Mesenchymal stem cell (in vitro differentiated cells and primary cell): Measurements from ENCODE around the gene ENPP6.
A peak's percentile ranks its signal among the peaks of the same experiment; 100 is the strongest.

Experiments used
- DNase-seq: peaks from one replicate; pipeline ENCODE4 v3.0.0-alpha.2; 2013
- H2AFZ ChIP-seq: one replicate; pipeline ENCODE4 v1.6.1; 2013; ENCODE audit warnings: low read depth, mild to moderate bottlenecking, control low read depth, inconsistent platforms, low read length, moderate library complexity
- H2AK5ac ChIP-seq: 2 replicates; pipeline ENCODE4 v1.6.1; 2013; ENCODE audit warnings: low read length, moderate library complexity, mild to moderate bottlenecking, inconsistent platforms; ENCODE audit not compliant: severe bottlenecking
- H2BK120ac ChIP-seq: one replicate; pipeline ENCODE4 v1.6.1; 2013; ENCODE audit warnings: low read depth, mild to moderate bottlenecking, inconsistent platforms, low read length, moderate library complexity
- H2BK12ac ChIP-seq, 2 experiments: one replicate each; pipeline ENCODE4 v1.6.1; 2013; ENCODE audit warnings: inconsistent platforms in 2 of 2, low read length in 2 of 2, mild to moderate bottlenecking in 2 of 2, moderate library complexity in 2 of 2, control low read depth in 1 of 2
- H2BK15ac ChIP-seq: one replicate; pipeline ENCODE4 v1.6.1; 2013; ENCODE audit warnings: mild to moderate bottlenecking, low read depth, inconsistent platforms; ENCODE audit not compliant: poor library complexity, severe bottlenecking
- H2BK5ac ChIP-seq: 2 replicates; pipeline ENCODE4 v1.6.1; 2013; ENCODE audit warnings: low read depth, mild to moderate bottlenecking, low read length, control low read depth, inconsistent platforms; ENCODE audit not compliant: poor library complexity, severe bottlenecking
- H3K14ac ChIP-seq, 2 experiments: one replicate each; pipeline ENCODE4 v1.6.1; 2013; ENCODE audit warnings: inconsistent platforms in 2 of 2, low read length in 2 of 2, control low read depth in 1 of 2, mild to moderate bottlenecking in 1 of 2, moderate library complexity in 1 of 2
- H3K18ac ChIP-seq, 2 experiments: one replicate each; pipeline ENCODE4 v1.6.1; 2013; ENCODE audit warnings: inconsistent platforms in 2 of 2, low read length in 2 of 2, control low read depth in 1 of 2, low read depth in 1 of 2, mild to moderate bottlenecking in 1 of 2
- H3K23ac ChIP-seq, 2 experiments: one replicate each; pipeline ENCODE4 v1.6.1; 2013; ENCODE audit warnings: inconsistent platforms in 2 of 2, low read length in 2 of 2, mild to moderate bottlenecking in 2 of 2, moderate library complexity in 2 of 2, control low read depth in 1 of 2
- H3K27ac ChIP-seq: 2 replicates; pipeline ENCODE4 v1.5.1; 2013; ENCODE audit warnings: mild to moderate bottlenecking, moderate library complexity, low read length, control low read depth, inconsistent platforms; ENCODE audit not compliant: poor library complexity, severe bottlenecking
- H3K27me3 ChIP-seq, 2 experiments: 2 replicates each; pipeline versions ENCODE4 v1.6.1 to v1.7.0; 2013; ENCODE audit warnings: low read length in 2 of 2, mild to moderate bottlenecking in 2 of 2, moderate library complexity in 2 of 2, control low read depth in 1 of 2, inconsistent platforms in 1 of 2; ENCODE audit not compliant: control insufficient read depth in 1 of 2, insufficient read depth in 1 of 2
- H3K36me3 ChIP-seq, 2 experiments: 2 replicates each; pipeline versions ENCODE4 v1.6.1 to v1.7.0; 2013; ENCODE audit warnings: low read length in 2 of 2, control low read depth in 1 of 2, inconsistent platforms in 1 of 2, low read depth in 1 of 2, mild to moderate bottlenecking in 1 of 2; ENCODE audit not compliant: insufficient read depth in 2 of 2, control insufficient read depth in 1 of 2
- H3K4ac ChIP-seq, 2 experiments: one replicate each; pipeline ENCODE4 v1.6.1; 2013; ENCODE audit warnings: inconsistent platforms in 2 of 2, low read length in 2 of 2, mild to moderate bottlenecking in 2 of 2, moderate library complexity in 2 of 2, control low read depth in 1 of 2, low read depth in 1 of 2
- H3K4me1 ChIP-seq: 2 replicates; pipeline ENCODE4 v1.6.1; 2013; ENCODE audit warnings: low read depth, low read length, control low read depth; ENCODE audit not compliant: control insufficient read depth, insufficient read depth
- H3K4me2 ChIP-seq: 2 replicates; pipeline ENCODE4 v1.6.1; 2013; ENCODE audit warnings: low read length, mild to moderate bottlenecking, inconsistent platforms; ENCODE audit not compliant: poor library complexity, severe bottlenecking
- H3K4me3 ChIP-seq, 2 experiments: 2 replicates each; pipeline versions ENCODE4 v1.5.1 to v1.7.0; 2013; ENCODE audit warnings: low read length in 2 of 2, mild to moderate bottlenecking in 2 of 2, control low read depth in 1 of 2, low read depth in 1 of 2; ENCODE audit not compliant: insufficient read depth in 1 of 2
- H3K79me1 ChIP-seq: replicated peaks from 2 replicates; pipeline ENCODE4 v1.6.1; 2013; ENCODE audit warnings: mild to moderate bottlenecking, control low read depth, low read length, inconsistent platforms; ENCODE audit not compliant: poor library complexity, severe bottlenecking
- H3K9ac ChIP-seq: 2 replicates; pipeline ENCODE4 v1.7.0; 2013; ENCODE audit warnings: mild to moderate bottlenecking, low read length, moderate library complexity
- H3K9me3 ChIP-seq: 2 replicates; pipeline ENCODE4 v1.7.0; 2013; ENCODE audit warnings: mild to moderate bottlenecking, low read length; ENCODE audit not compliant: control insufficient read depth
- H4K8ac ChIP-seq: one replicate; pipeline ENCODE4 v1.6.1; 2013; ENCODE audit warnings: inconsistent platforms, mild to moderate bottlenecking, low read length, moderate library complexity
- H4K91ac ChIP-seq: one replicate; pipeline ENCODE4 v1.6.1; 2013; ENCODE audit warnings: mild to moderate bottlenecking, low read length, inconsistent platforms
- WGBS: methylation state at CpG from one replicate; pipeline ENCODE4 v1.1.7; 2013; ENCODE audit warnings: mixed read lengths; 5-methylcytosine and 5-hydroxymethylcytosine counted together

The ENPP6 gene

GRCh38 chr4:184096561-184097240 lies 121.0 kb downstream of the ENPP6 start:
- Histone ChIP-seq H2BK120ac (no peak overlapping the region), H3K4me2 (no peak overlapping the region), H3K79me1 (no peaks in the 10 kb centered on the region), H4K8ac (no peak overlapping the region), H3K27me3 (peaks cover 5 to 44% of the 10 kb centered on the region in 2 experiments), H2BK5ac (no peak overlapping the region), H2AK5ac (no peak overlapping the region), H3K4ac (no peak overlapping the region), H3K9me3 (no peaks in the 10 kb centered on the region), H3K18ac (no peak overlapping the region), H3K23ac (no peak overlapping the region), H2BK12ac (no peak overlapping the region), H3K27ac (no peak overlapping the region), H3K14ac (no peak overlapping the region), H3K9ac (peak overlapping the region; percentile 51), H4K91ac (no peak overlapping the region), H3K4me3 (peak overlapping the region in 1 of 2 experiments; percentile 77), H2AFZ (no peak overlapping the region), H3K4me1 (peaks cover 4% of the 10 kb centered on the region), H3K36me3 (no peaks in the 10 kb centered on the region), H2BK15ac (no peak overlapping the region)
- 91% methylated on average over 12 of the region's 13 CpGs for WGBS
- no peak for DNase-seq

- no peaks in the 10 kb centered on the region for H3K36me3 ChIP-seq
- no peak overlapping the region for H2AK5ac ChIP-seq
- no peak overlapping the region for H2BK120ac ChIP-seq
- H3K23ac ChIP-seq, result no peak overlapping the region
- peaks cover 2% of the 10 kb centered on the region for H3K4me1 ChIP-seq
- no peak overlapping the region for H3K18ac ChIP-seq
- no peak overlapping the region for H3K4me3 ChIP-seq
- H2AFZ ChIP-seq, result no peak overlapping the region
- H2BK15ac ChIP-seq, result no peak overlapping the region
- no peaks in the 10 kb centered on the region for H3K9me3 ChIP-seq
- H3K79me1 ChIP-seq, result no peaks in the 10 kb centered on the region
- no peak overlapping the region for H3K4me2 ChIP-seq
- DNase-seq, result no peak
- WGBS, result 76% methylated on average over 8 of the region's 8 CpGs
- no peak overlapping the region for H3K14ac ChIP-seq
- H2BK12ac ChIP-seq, result no peak overlapping the region
- H3K27me3 ChIP-seq, result peaks cover 5 to 34% of the 10 kb centered on the region in 2 experiments
- H3K9ac ChIP-seq, result no peak overlapping the region
- no peak overlapping the region for H2BK5ac ChIP-seq
- H4K8ac ChIP-seq, result no peak overlapping the region
- H4K91ac ChIP-seq, result no peak overlapping the region
- H3K4ac ChIP-seq, result no peak overlapping the region
- no peak overlapping the region for H3K27ac ChIP-seq
Measured at GRCh38 chr4:184094532-184095159, 123.0 kb downstream of the ENPP6 start.

- H3K14ac ChIP-seq, result no peak overlapping the region
- H4K8ac ChIP-seq, result no peak overlapping the region
- no peak overlapping the region for H3K23ac ChIP-seq
- H3K18ac ChIP-seq, result no peak overlapping the region
- no peak overlapping the region for H2BK5ac ChIP-seq
- H3K4me2 ChIP-seq, result no peak overlapping the region
- no peak overlapping the region for H3K9ac ChIP-seq
- H3K36me3 ChIP-seq, result no peaks in the 10 kb centered on the region
- H3K27me3 ChIP-seq, result peaks cover 5 to 14% of the 10 kb centered on the region in 2 experiments
- DNase-seq, result no peak
- WGBS, result 91% methylated on average over 6 of the region's 9 CpGs
- H2BK12ac ChIP-seq, result no peak overlapping the region
- no peak overlapping the region for H3K4me3 ChIP-seq
- no peaks in the 10 kb centered on the region for H3K79me1 ChIP-seq
- H2BK15ac ChIP-seq, result no peak overlapping the region
- H3K9me3 ChIP-seq, result no peaks in the 10 kb centered on the region
- no peak overlapping the region for H2AK5ac ChIP-seq
- H3K4me1 ChIP-seq, result peaks cover 2% of the 10 kb centered on the region
- no peak overlapping the region for H3K27ac ChIP-seq
- no peak overlapping the region for H2BK120ac ChIP-seq
- no peak overlapping the region for H4K91ac ChIP-seq
- H2AFZ ChIP-seq, result no peak overlapping the region
- H3K4ac ChIP-seq, result no peak overlapping the region
Measured at GRCh38 chr4:184091986-184092385, 125.7 kb downstream of the ENPP6 start.

GRCh38 chr4:184090571-184090970 lies 127.1 kb downstream of the ENPP6 start:
- H4K8ac ChIP-seq, result no peak overlapping the region
- H3K18ac ChIP-seq, result no peak overlapping the region
- no peak overlapping the region for H2BK5ac ChIP-seq
- H2BK120ac ChIP-seq, result no peak overlapping the region
- no peak overlapping the region for H2AK5ac ChIP-seq
- H2BK15ac ChIP-seq, result no peak overlapping the region
- DNase-seq, result no peak
- no peak overlapping the region for H3K4me3 ChIP-seq
- no peaks in the 10 kb centered on the region for H3K36me3 ChIP-seq
- no peak overlapping the region for H3K4me2 ChIP-seq
- no peaks in the 10 kb centered on the region for H3K9me3 ChIP-seq
- H3K14ac ChIP-seq, result no peak overlapping the region
- H3K9ac ChIP-seq, result no peak overlapping the region
- H3K79me1 ChIP-seq, result no peaks in the 10 kb centered on the region
- H3K27me3 ChIP-seq, result peaks cover 0 to 14% of the 10 kb centered on the region in 2 experiments
- H3K4ac ChIP-seq, result no peak overlapping the region
- peak overlapping the region in 1 of 2 experiments; percentile 42 for H3K23ac ChIP-seq
- H2AFZ ChIP-seq, result no peak overlapping the region
- no peak overlapping the region for H4K91ac ChIP-seq
- WGBS, result 50% methylated on average over 2 of the region's 3 CpGs
- no peak overlapping the region for H3K27ac ChIP-seq
- peaks cover 2% of the 10 kb centered on the region for H3K4me1 ChIP-seq
- H2BK12ac ChIP-seq, result no peak overlapping the region
